WTC11 (cell line): ENCODE data around the gene CHERP. TPM values are rescaled to one million over a fixed set of nuclear protein-coding genes. Genes with fewer than 3 reads are reported as not detected.

Experiments
- ATAC-seq: fragments of 200-7000 bp; cut with Tn5 transposase; 2 replicates; pipeline ENCODE4 v1.10.0; 2021; ENCODE audit warnings: mild to moderate bottlenecking, moderate library complexity
- CTCF ChIA-PET: fragments of 300-600 bp; sonication (Branson Sonifier 250); formaldehyde crosslinking; loops from one replicate; lab custom pipeline; 2021; ENCODE audit warnings: antibody characterized with exemption; lab: Charles Lee
- POLR2A ChIA-PET: fragments of 350-600 bp; sonication (Branson Sonifier 250); formaldehyde crosslinking; loops from one replicate; lab custom pipeline; 2021; ENCODE audit warnings: antibody characterized with exemption; lab: Charles Lee
- DNase-seq: peaks from one replicate; pipeline ENCODE4 v3.0.0; 2021; ENCODE audit warnings: low spot score
- H3K27ac Mint-ChIP-seq: 2 replicates; pipeline ENCODE4 v1.8.0; 2021; ENCODE audit warnings: mixed read lengths
- H3K27me3 Mint-ChIP-seq: 2 replicates; pipeline ENCODE4 v1.8.0; 2021; ENCODE audit warnings: low read depth, mild to moderate bottlenecking, moderate library complexity, mixed read lengths
- H3K36me3 Mint-ChIP-seq: 2 replicates; pipeline ENCODE4 v1.8.0; 2021; ENCODE audit warnings: mixed read lengths
- H3K4me1 Mint-ChIP-seq: 2 replicates; pipeline ENCODE4 v1.8.0; 2022; ENCODE audit warnings: mixed read lengths
- H3K4me3 Mint-ChIP-seq: 2 replicates; pipeline ENCODE4 v1.8.0; 2021; ENCODE audit warnings: mild to moderate bottlenecking, moderate library complexity, mixed read lengths
- H3K9me3 Mint-ChIP-seq: 2 replicates; pipeline ENCODE4 v1.8.0; 2021; ENCODE audit warnings: mixed read lengths
- ATF2 ChIP-seq: sonication (generic); formaldehyde crosslinking; IDR thresholded peaks from 2 replicates; pipeline ENCODE4 v1.8.1; 2022; ENCODE audit warnings: low read depth, missing genetic modification reagents, borderline replicate concordance
- CDX4 ChIP-seq: fragments of 250-450 bp; sonication (Bioruptor Pico); IDR thresholded peaks from 2 replicates; pipeline ENCODE4 v1.9.0; 2021; ENCODE audit warnings: moderate library complexity, mild to moderate bottlenecking, inconsistent platforms, borderline replicate concordance
- CREB1 ChIP-seq: sonication (generic); formaldehyde crosslinking; IDR thresholded peaks from 2 replicates; pipeline ENCODE4 v1.8.0; 2023; ENCODE audit warnings: mild to moderate bottlenecking, missing genetic modification reagents
- CREM ChIP-seq: sonication (generic); formaldehyde crosslinking; IDR thresholded peaks from 2 replicates; pipeline ENCODE4 v1.8.1; 2022; ENCODE audit warnings: mild to moderate bottlenecking, missing genetic modification reagents, moderate library complexity
- CTCF ChIP-seq: fragments of 200-600 bp; IDR thresholded peaks from 2 replicates; pipeline ENCODE4 v1.8.0; 2022; ENCODE audit warnings: antibody characterized with exemption
- E2F5 ChIP-seq: sonication (generic); formaldehyde crosslinking; IDR thresholded peaks from 2 replicates; pipeline ENCODE4 v1.8.1; 2022; ENCODE audit warnings: mild to moderate bottlenecking, moderate library complexity, missing genetic modification reagents
- FOXJ3 ChIP-seq: sonication (generic); formaldehyde crosslinking; IDR thresholded peaks from 2 replicates; pipeline ENCODE4 v1.9.0; 2021; ENCODE audit warnings: missing genetic modification reagents, mild to moderate bottlenecking, borderline replicate concordance
- FOXP1 ChIP-seq: sonication (generic); formaldehyde crosslinking; IDR thresholded peaks from 2 replicates; pipeline ENCODE4 v1.8.0; 2022; ENCODE audit warnings: missing genetic modification reagents, mild to moderate bottlenecking, moderate library complexity, borderline replicate concordance
- GABPB1 ChIP-seq: sonication (generic); formaldehyde crosslinking; IDR thresholded peaks from 2 replicates; pipeline ENCODE4 v1.8.1; 2023; ENCODE audit warnings: mild to moderate bottlenecking, missing genetic modification reagents
- IRF2 ChIP-seq: sonication (generic); formaldehyde crosslinking; IDR thresholded peaks from 2 replicates; pipeline ENCODE4 v1.8.0; 2022; ENCODE audit warnings: low read depth, missing genetic modification reagents, borderline replicate concordance
- NR1H2 ChIP-seq: sonication (generic); formaldehyde crosslinking; IDR thresholded peaks from 2 replicates; pipeline ENCODE4 v1.9.0; 2021; ENCODE audit warnings: mild to moderate bottlenecking, moderate library complexity, missing genetic modification reagents
- PREB ChIP-seq: sonication (generic); formaldehyde crosslinking; IDR thresholded peaks from 2 replicates; pipeline ENCODE4 v1.8.1; 2022; ENCODE audit warnings: mild to moderate bottlenecking, missing genetic modification reagents, moderate library complexity, borderline replicate concordance
- PRRX2 ChIP-seq: fragments of 250-450 bp; sonication (Bioruptor Pico); IDR thresholded peaks from 2 replicates; pipeline ENCODE4 v1.8.0; 2021; ENCODE audit warnings: mild to moderate bottlenecking
- RELA ChIP-seq: sonication (generic); formaldehyde crosslinking; IDR thresholded peaks from 2 replicates; pipeline ENCODE4 v1.8.1; 2022; ENCODE audit warnings: missing genetic modification reagents, mild to moderate bottlenecking, borderline replicate concordance
- SOX15 ChIP-seq: fragments of 250-450 bp; sonication (Bioruptor Pico); IDR thresholded peaks from 2 replicates; pipeline ENCODE4 v1.9.0; 2021; ENCODE audit warnings: mild to moderate bottlenecking
- USF2 ChIP-seq: sonication (generic); formaldehyde crosslinking; IDR thresholded peaks from 2 replicates; pipeline ENCODE4 v1.8.1; 2023; ENCODE audit warnings: mild to moderate bottlenecking, missing genetic modification reagents, moderate library complexity
- ZNF425 ChIP-seq: fragments of 250-450 bp; sonication (Bioruptor Pico); conservative IDR thresholded peaks from 2 replicates; pipeline ENCODE4 v1.9.0; 2021; ENCODE audit warnings: mild to moderate bottlenecking
- ZNF512 ChIP-seq: sonication (generic); formaldehyde crosslinking; IDR thresholded peaks from 2 replicates; pipeline ENCODE4 v1.8.1; 2022; ENCODE audit warnings: missing genetic modification reagents, borderline replicate concordance
- total RNA-seq: library from RNA; stranded (reverse); gene quantifications from 3 replicates; pipeline ENCODE4 v1.2.3, GENCODE V29; 2021

Gene CHERP
- total RNA-seq, 1 experiment from 2014 or later, result 98.7 TPM

GRCh38 chr19:16532440-16533234 lies 9.6 kb downstream of the CHERP start:
- H3K4me3 Mint-ChIP-seq, result no peak overlapping the region
- H3K27ac Mint-ChIP-seq, result no peak overlapping the region
- ChIA-PET CTCF (interaction anchor here (1.9 kb wide), 1 partner anchor 91 kb away, joined by 4 read pairs; no protein-coding TSS in a partner anchor), POLR2A (interaction anchor here (1.3 kb wide), 1 partner anchor 9 kb away, joined by 3 read pairs; the partner anchor contains the start of gene CHERP)
- TF ChIP-seq FOXJ3 (CRISPR knock-in tag) (no peak), NR1H2 (CRISPR knock-in tag) (no peak), CREM (CRISPR knock-in tag) (no peak), RELA (no peak)
- ATAC-seq (no peak), DNase-seq (no peak)
- H3K36me3 Mint-ChIP-seq, result peaks cover 63% of the 10 kb centered on the region
- no peaks in the 10 kb centered on the region for H3K27me3 Mint-ChIP-seq
- H3K4me1 Mint-ChIP-seq, result no peaks in the 10 kb centered on the region
- H3K9me3 Mint-ChIP-seq, result no peaks in the 10 kb centered on the region

- Mint-ChIP-seq H3K27ac (no peak overlapping the region), H3K4me1 (no peaks in the 10 kb centered on the region), H3K27me3 (no peaks in the 10 kb centered on the region), H3K36me3 (peaks cover 68% of the 10 kb centered on the region), H3K4me3 (no peak overlapping the region), H3K9me3 (no peaks in the 10 kb centered on the region)
- TF ChIP-seq USF2 (no peak), E2F5 (CRISPR knock-in tag) (no peak), ATF2 (CRISPR knock-in tag) (no peak), FOXP1 (no peak), CDX4 (CRISPR knock-in tag) (no peak), SOX15 (CRISPR knock-in tag) (no peak), PRRX2 (no peak)
- DNase-seq (no peak), ATAC-seq (no peak)
- ChIA-PET CTCF (interaction anchor here (1.9 kb wide), 1 partner anchor 89 kb away, joined by 4 read pairs; no protein-coding TSS in a partner anchor), POLR2A (no interaction called here)
These were observed 10.9 kb downstream of the CHERP start for GRCh38 chr19:16531380-16531669.

- H3K4me1 Mint-ChIP-seq, result no peaks in the 10 kb centered on the region
- no peak overlapping the region for H3K4me3 Mint-ChIP-seq
- DNase-seq (no peak), ATAC-seq (no peak)
- H3K36me3 Mint-ChIP-seq, result peaks cover 66% of the 10 kb centered on the region
- no peaks in the 10 kb centered on the region for H3K9me3 Mint-ChIP-seq
- CTCF ChIA-PET, result interaction anchor here (1.9 kb wide), 1 partner anchor 89 kb away, joined by 4 read pairs; no protein-coding TSS in a partner anchor
- no peak overlapping the region for H3K27ac Mint-ChIP-seq
- POLR2A ChIA-PET, result no interaction called here
- H3K27me3 Mint-ChIP-seq, result no peaks in the 10 kb centered on the region
- no peak for TF ChIP-seq CREB1 (CRISPR knock-in tag)
- no peak for TF ChIP-seq PREB (CRISPR knock-in tag)
- TF ChIP-seq GABPB1 (CRISPR knock-in tag), result no peak
- TF ChIP-seq ZNF512 (CRISPR knock-in tag), result no peak
- TF ChIP-seq CTCF, result no peak
- TF ChIP-seq ZNF425 (CRISPR knock-in tag), result no peak
- no peak for TF ChIP-seq IRF2 (CRISPR knock-in tag)
These were observed 11.5 kb downstream of the CHERP start for GRCh38 chr19:16530540-16531379.
